22Rv1 (cell line): ENCODE data around the gene PYGO2.

Experiments
- H3K27ac ChIP-seq: fragments of 450-650 bp; 2 replicates; pipeline ENCODE4 v1.5.1; 2017
- ZFX ChIP-seq: fragments of 450-650 bp; IDR thresholded peaks from 2 replicates; pipeline ENCODE4 v1.6.1; 2017; ENCODE audit warnings: antibody characterized with exemption, borderline replicate concordance
- TF ChIP-seq, protein P1 (sequence below): fragments of 450-650 bp; IDR thresholded peaks from 2 replicates; pipeline ENCODE4 v1.5.1; 2017; ENCODE audit warnings: mild to moderate bottlenecking

The PYGO2 gene

DNA sequence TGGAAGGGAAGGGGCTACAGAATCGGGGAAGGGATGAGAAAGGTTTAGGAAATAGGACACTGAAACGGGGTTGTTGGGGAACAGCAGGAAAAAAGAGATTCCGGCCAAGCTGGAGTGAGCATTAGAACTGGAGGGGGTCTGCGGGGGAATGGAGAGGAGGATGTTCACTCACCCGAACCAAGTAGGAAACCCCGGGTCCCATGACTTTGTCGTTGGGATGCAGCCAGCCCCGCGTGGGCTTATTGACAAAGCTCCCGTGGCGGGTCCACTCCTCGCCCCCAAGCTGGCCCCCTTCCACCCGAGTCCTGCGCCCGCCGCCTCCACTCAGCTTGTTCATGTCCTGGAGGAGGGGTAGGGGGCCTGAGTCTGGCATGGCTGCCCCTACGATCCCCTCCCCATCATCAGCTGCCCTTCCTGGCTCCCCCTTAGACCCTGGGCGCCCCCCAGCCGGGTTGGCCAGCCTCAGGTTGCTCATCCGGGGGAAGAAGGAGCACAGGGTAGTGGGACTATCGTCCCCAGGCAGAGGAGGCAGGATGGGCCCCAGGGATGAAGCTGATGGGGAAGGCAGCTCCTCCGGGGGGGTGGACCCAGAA is 8.4 kb upstream of the PYGO2 start:
- peak overlapping the region; percentile 98 for H3K27ac ChIP-seq
- no peak for TF ChIP-seq ZFX
- TF ChIP-seq, protein P1, sequence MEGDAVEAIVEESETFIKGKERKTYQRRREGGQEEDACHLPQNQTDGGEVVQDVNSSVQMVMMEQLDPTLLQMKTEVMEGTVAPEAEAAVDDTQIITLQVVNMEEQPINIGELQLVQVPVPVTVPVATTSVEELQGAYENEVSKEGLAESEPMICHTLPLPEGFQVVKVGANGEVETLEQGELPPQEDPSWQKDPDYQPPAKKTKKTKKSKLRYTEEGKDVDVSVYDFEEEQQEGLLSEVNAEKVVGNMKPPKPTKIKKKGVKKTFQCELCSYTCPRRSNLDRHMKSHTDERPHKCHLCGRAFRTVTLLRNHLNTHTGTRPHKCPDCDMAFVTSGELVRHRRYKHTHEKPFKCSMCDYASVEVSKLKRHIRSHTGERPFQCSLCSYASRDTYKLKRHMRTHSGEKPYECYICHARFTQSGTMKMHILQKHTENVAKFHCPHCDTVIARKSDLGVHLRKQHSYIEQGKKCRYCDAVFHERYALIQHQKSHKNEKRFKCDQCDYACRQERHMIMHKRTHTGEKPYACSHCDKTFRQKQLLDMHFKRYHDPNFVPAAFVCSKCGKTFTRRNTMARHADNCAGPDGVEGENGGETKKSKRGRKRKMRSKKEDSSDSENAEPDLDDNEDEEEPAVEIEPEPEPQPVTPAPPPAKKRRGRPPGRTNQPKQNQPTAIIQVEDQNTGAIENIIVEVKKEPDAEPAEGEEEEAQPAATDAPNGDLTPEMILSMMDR, result no peak

DNA sequence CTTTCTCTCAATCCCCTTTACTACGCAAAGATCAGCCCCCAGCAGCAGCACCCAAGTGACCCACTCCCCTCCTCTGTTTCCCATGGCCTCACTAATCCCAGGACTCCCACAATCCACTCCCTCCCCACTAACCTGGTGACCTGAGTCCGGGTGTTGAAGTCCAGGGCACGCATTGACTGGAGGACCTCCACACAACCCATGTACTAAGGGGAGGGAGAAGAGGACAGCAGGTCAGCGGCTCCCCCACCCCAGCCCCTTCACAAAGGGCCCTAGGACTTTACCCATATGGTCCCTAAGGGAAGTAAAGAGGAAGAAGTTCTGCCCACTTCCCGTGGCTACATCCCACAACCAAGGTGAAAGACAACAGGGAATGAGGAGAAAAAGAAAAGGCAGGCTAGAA is 7.7 kb upstream of the PYGO2 start:
- TF ChIP-seq ZFX, result no peak
- TF ChIP-seq, protein P1, result no peak

DNA sequence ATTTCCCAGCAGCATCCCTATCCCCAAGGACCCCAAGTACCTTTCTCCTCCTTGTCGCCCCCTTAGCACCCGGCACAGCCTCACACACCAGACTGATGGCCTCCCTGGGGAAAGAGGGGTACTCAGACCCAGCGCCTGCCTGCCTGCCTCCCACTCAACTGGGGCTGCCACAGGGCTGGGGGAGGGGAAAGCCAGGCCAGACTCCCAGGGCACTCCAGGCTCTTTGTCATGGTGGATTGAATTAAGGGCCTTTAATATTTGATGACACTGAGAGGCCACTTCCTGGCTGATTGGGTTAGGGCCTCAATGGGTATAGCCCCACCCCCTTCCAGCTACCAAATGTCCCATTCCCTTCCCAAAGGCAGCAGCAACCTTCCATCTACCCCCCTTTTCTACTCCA is 7.1 kb upstream of the PYGO2 start:
- no peak for TF ChIP-seq ZFX
- TF ChIP-seq, protein P1, result no peak
- peak overlapping the region; percentile 98; the same call in 1 of the 2 replicates for H3K27ac ChIP-seq

More for the DNA sequence above, 7.7 kb upstream of the PYGO2 start:
- H3K27ac ChIP-seq, result peak overlapping the region; percentile 98; the same call in 1 of the 2 replicates

DNA sequence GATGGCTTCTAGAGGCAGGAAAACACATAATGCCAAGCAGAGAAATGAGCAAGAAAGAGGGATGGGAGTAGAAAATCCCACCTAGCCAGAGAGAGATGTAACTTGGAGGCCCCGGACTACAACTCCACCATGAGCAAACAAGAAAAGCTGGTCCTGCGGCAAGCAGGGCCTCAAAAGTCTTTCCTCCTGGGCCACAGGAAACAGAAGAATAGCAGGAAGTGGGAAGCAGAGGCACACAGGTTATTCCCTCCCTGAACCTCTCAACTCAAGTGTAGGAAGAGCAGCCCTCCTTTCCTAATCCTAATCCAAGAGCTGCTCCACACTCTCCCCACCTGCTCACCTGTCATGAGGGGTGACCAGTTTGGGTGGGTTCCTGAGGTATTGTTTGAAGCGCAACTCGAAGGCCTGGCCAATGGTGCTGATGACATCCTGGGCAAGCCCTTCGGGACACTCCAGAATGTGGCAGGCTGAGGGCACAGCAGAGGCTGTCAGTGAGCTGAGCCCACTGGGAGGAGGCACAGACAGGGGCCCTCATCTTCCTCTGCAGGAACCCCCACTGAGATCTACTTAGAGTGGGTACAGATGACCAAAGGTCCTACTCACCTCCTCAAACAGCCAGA is 5.9 kb upstream of the PYGO2 start:
- TF ChIP-seq, protein P1, result no peak
- TF ChIP-seq ZFX, result no peak
- peak overlapping the region; percentile 20; the same call in 1 of the 2 replicates for H3K27ac ChIP-seq

DNA sequence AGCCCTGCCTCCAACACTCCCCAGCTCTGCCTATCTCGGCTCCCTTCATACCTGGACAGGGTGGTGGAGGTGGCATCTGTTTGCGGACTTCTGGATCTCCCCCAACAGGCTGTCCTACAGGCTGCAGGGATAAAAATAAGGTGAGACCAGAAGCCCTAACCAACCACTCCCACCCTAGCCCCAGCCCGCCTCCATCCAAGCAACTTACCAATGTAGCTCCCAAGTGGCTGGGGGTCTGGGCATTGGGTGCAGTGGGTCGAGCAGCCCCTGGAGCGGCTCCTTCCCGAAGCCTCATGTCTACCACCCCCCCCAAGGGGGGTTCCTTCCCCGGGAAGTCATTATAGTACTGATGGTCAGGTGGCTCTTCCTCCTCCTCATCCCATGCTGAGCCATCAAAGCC is 4.5 kb upstream of the PYGO2 start:
- TF ChIP-seq ZFX, result no peak
- TF ChIP-seq, protein P1, result no peak
- 0 out of 2 replicates have a peak overlapping the region, but pooled peaks have one; percentile 20 for H3K27ac ChIP-seq

DNA sequence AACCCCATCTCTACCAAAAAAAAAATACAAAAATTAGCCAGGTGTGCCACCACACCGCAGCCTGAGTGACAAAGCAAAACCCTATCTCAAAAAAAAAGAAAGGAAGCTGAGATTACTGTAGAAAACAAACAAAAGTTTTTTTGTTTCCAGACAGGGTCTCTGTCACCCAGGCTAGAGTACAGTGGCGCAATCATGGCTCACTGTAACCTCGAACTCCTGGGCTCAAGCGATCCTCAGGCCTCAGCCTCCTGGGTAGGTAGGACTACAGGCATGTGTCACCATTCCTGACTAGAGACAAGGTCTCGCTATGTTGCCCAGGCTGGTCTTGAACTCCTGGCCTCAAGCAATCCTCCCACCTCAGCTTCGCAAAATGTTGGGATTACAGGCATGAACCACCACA is 2.8 kb upstream of the PYGO2 start:
- TF ChIP-seq, protein P1, result no peak
- no peak for TF ChIP-seq ZFX
- peak overlapping the region; percentile 97 for H3K27ac ChIP-seq

DNA sequence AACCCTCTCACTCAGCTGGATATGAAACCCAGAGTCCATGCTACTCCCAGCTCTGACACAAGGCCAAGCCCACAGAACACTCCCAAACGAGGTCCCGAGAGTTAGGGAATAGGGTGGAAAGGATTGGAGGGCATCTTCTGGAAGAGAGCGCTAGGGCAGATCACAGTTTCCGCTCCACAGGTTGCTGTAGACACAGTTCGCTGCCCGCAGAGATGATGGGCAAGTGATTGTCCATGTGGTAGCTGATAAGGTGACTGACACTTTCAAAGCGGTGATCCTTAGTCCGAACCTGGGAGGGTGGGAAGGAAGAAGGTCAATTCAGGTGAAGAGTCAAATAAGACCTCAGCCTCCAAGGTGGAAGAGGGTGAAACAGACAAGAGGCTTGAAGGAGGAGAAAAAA is 2.1 kb upstream of the PYGO2 start:
- H3K27ac ChIP-seq, result peak overlapping the region; percentile 97
- TF ChIP-seq ZFX, result no peak
- TF ChIP-seq, protein P1, result no peak
